HepG2 (cell line): Measurements from ENCODE around the gene SOX12. TPM values are rescaled to one million over a fixed set of nuclear protein-coding genes. Genes with fewer than 3 reads are reported as not detected.
A peak's percentile ranks its signal among the peaks of the same experiment; 100 is the strongest.

ENCODE experiments used
- GLI4 ChIP-seq: sonication (generic); formaldehyde crosslinking; IDR thresholded peaks from 2 replicates; pipeline ENCODE4 v1.5.1; 2020; ENCODE audit warnings: missing genetic modification reagents, mild to moderate bottlenecking, moderate library complexity, borderline replicate concordance
- HIC2 ChIP-seq: sonication (generic); formaldehyde crosslinking; IDR thresholded peaks from 2 replicates; pipeline ENCODE4 v1.9.0; 2022; ENCODE audit warnings: low read depth, missing genetic modification reagents
- HNRNPL ChIP-seq: fragments of 200-400 bp; formaldehyde crosslinking; IDR thresholded peaks from 2 replicates; pipeline ENCODE4 v1.6.1; 2017; ENCODE audit warnings: mild to moderate bottlenecking, low read depth, low read length
- HOXA7 ChIP-seq: sonication (generic); formaldehyde crosslinking; IDR thresholded peaks from 2 replicates; pipeline ENCODE4 v1.8.1; 2022; ENCODE audit warnings: mild to moderate bottlenecking, missing genetic modification reagents, moderate library complexity
- IRF9 ChIP-seq: sonication (generic); formaldehyde crosslinking; IDR thresholded peaks from 2 replicates; pipeline ENCODE4 v1.8.0; 2022; ENCODE audit warnings: missing genetic modification reagents, mild to moderate bottlenecking, borderline replicate concordance
- MTA3 ChIP-seq: sonication (generic); formaldehyde crosslinking; IDR thresholded peaks from 2 replicates; pipeline ENCODE4 v1.4.0; 2020; ENCODE audit warnings: missing genetic modification reagents
- RAD21 ChIP-seq: fragments of 450-650 bp; formaldehyde crosslinking; IDR thresholded peaks from 2 replicates; pipeline ENCODE4 v1.5.0; 2020; ENCODE audit warnings: mild to moderate bottlenecking
- SRSF9 ChIP-seq: fragments of 200-400 bp; formaldehyde crosslinking; IDR thresholded peaks from 2 replicates; pipeline ENCODE4 v1.6.1; 2018; ENCODE audit warnings: borderline replicate concordance, mild to moderate bottlenecking, low read depth, low read length; ENCODE audit not compliant: insufficient read depth, poor library complexity, severe bottlenecking
- ZBED4 ChIP-seq: sonication (generic); formaldehyde crosslinking; IDR thresholded peaks from 2 replicates; pipeline ENCODE4 v1.4.0; 2020; ENCODE audit warnings: missing genetic modification reagents, borderline replicate concordance
- ZBTB4 ChIP-seq: sonication (generic); formaldehyde crosslinking; IDR thresholded peaks from 2 replicates; pipeline ENCODE4 v1.4.0; 2020; ENCODE audit warnings: missing genetic modification reagents, mild to moderate bottlenecking, borderline replicate concordance
- ZNF264 ChIP-seq: sonication (generic); formaldehyde crosslinking; IDR thresholded peaks from 2 replicates; pipeline ENCODE4 v1.4.0; 2020; ENCODE audit warnings: missing genetic modification reagents
- ZNF431 ChIP-seq: sonication (generic); formaldehyde crosslinking; IDR thresholded peaks from 2 replicates; pipeline ENCODE4 v1.9.0; 2022; ENCODE audit warnings: missing genetic modification reagents, low read depth, mild to moderate bottlenecking, borderline replicate concordance
- ZNF567 ChIP-seq: sonication (generic); formaldehyde crosslinking; IDR thresholded peaks from 2 replicates; pipeline ENCODE4 v1.8.1; 2023; ENCODE audit warnings: mild to moderate bottlenecking, missing genetic modification reagents, borderline replicate concordance
- ZNF883 ChIP-seq: sonication (generic); formaldehyde crosslinking; IDR thresholded peaks from 2 replicates; pipeline ENCODE4 v1.5.1; 2020; ENCODE audit warnings: mild to moderate bottlenecking, missing genetic modification reagents; ENCODE audit errors: not compliant biosample characterization
- ZSCAN30 ChIP-seq: sonication (generic); formaldehyde crosslinking; IDR thresholded peaks from 2 replicates; pipeline ENCODE4 v1.5.0; 2020; ENCODE audit warnings: mild to moderate bottlenecking, missing genetic modification reagents
- polyA plus RNA-seq, 8 experiments: library from polyadenylated mRNA; depleted of rRNA in 3 of 8; stranded (reverse) in 7 of 8; unstranded in 1 of 8; fragments of >200 nt; fragmentation: Illumina TruSeq in 4 of 8; extraction: Trizol in 4 of 8; gene quantifications; 2 replicates each; pipeline versions ENCODE4 v1.2.1 to v1.2.3, GENCODE V29; 2011 to 2016; ENCODE audit warnings: low read depth in 4 of 8, missing spikeins in 1 of 8, mixed read lengths in 1 of 8; ENCODE audit not compliant: insufficient read depth in 1 of 8
- total RNA-seq, 5 experiments: library from RNA; depleted of rRNA; stranded (reverse); fragments of >200 nt; fragmentation: Illumina TruSeq; extraction: Trizol; gene quantifications; 2 replicates each; pipeline ENCODE4 v1.2.3, GENCODE V29; 2016; ENCODE audit warnings: low read depth in 1 of 5

SOX12 gene
- total and polyA plus RNA-seq, 2 of the 13 experiments (the other 11 are each of a cell fraction or from before 2014, with no cell fraction given): 10.0 to 18.7 TPM

- peak; percentile 63; the same call in 1 of the 2 replicates for TF ChIP-seq ZBTB4 (CRISPR knock-in tag)
- TF ChIP-seq ZNF567: no peak
- peak; percentile 2 for TF ChIP-seq ZNF883 (CRISPR knock-in tag)
- peak; percentile 55 for TF ChIP-seq ZNF431 (CRISPR knock-in tag)
- TF ChIP-seq HNRNPL: peak; percentile 82
- peak; percentile 19; the same call in 1 of the 2 replicates for TF ChIP-seq ZNF264
- TF ChIP-seq ZSCAN30 (CRISPR knock-in tag): no peak
- peak; percentile 77 for TF ChIP-seq ZBED4 (CRISPR knock-in tag)
- TF ChIP-seq HOXA7 (CRISPR knock-in tag): no peak
- no peak; the same call in 1 of the 2 replicates for TF ChIP-seq IRF9 (CRISPR knock-in tag)
- TF ChIP-seq GLI4 (CRISPR knock-in tag): no peak
- TF ChIP-seq MTA3: no peak
- TF ChIP-seq RAD21: peak; percentile 87
- no peak for TF ChIP-seq HIC2
- no peak for TF ChIP-seq SRSF9
These were observed at the start of gene SOX12 (continued) for GRCh38 chr20:325045-325888.
